ENCODE measurements around the gene SPINT1.

GRCh38 chr15:40900256-40901052 lies 56.6 kb downstream of the SPINT1 start:
- TF ChIP-seq, protein P1, sequence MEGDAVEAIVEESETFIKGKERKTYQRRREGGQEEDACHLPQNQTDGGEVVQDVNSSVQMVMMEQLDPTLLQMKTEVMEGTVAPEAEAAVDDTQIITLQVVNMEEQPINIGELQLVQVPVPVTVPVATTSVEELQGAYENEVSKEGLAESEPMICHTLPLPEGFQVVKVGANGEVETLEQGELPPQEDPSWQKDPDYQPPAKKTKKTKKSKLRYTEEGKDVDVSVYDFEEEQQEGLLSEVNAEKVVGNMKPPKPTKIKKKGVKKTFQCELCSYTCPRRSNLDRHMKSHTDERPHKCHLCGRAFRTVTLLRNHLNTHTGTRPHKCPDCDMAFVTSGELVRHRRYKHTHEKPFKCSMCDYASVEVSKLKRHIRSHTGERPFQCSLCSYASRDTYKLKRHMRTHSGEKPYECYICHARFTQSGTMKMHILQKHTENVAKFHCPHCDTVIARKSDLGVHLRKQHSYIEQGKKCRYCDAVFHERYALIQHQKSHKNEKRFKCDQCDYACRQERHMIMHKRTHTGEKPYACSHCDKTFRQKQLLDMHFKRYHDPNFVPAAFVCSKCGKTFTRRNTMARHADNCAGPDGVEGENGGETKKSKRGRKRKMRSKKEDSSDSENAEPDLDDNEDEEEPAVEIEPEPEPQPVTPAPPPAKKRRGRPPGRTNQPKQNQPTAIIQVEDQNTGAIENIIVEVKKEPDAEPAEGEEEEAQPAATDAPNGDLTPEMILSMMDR (conservative IDR thresholded peaks at IDR 0.05 in 1 of 2, IDR thresholded peaks at IDR 0.05 in 1 of 2; ENCODE audit: extremely low read depth in 1 of 2, insufficient read depth in 1 of 2, low read depth in 1 of 2, low read length in 2 of 2) = no peak
- TF ChIP-seq EZH2 (IDR thresholded peaks at IDR 0.05; ENCODE audit: borderline replicate concordance, low read length) = no peak
